Cardiac fibroblast (primary cell): Measurements from ENCODE around the gene CRAMP1.

Source experiments
- DNase-seq, 2 donors: peaks; one replicate each; pipeline versions ENCODE4 v3.0.0 to v3.0.0-alpha.2; 2010; ENCODE audit warnings: low read depth in 2 of 2
- H3K4me3 ChIP-seq, 2 donors: replicated peaks in 1 of 2; 1 replicate in 1 of 2; 2 replicates in 1 of 2; pipeline ENCODE4 v1.5.1; 2011; ENCODE audit warnings: low read depth in 2 of 2, low read length in 2 of 2, mild to moderate bottlenecking in 2 of 2, moderate library complexity in 1 of 2
- TF ChIP-seq, protein P1 (sequence below): IDR thresholded peaks from one replicate; pipeline ENCODE4 v1.5.1; 2011; ENCODE audit warnings: low read depth, mild to moderate bottlenecking, low read length, inconsistent platforms

Gene CRAMP1

GRCh38 chr16:1676661-1677060 lies 64.5 kb downstream of the CRAMP1 start:
- DNase-seq, result no peak
- no peak overlapping the region for H3K4me3 ChIP-seq
- TF ChIP-seq, protein P1, sequence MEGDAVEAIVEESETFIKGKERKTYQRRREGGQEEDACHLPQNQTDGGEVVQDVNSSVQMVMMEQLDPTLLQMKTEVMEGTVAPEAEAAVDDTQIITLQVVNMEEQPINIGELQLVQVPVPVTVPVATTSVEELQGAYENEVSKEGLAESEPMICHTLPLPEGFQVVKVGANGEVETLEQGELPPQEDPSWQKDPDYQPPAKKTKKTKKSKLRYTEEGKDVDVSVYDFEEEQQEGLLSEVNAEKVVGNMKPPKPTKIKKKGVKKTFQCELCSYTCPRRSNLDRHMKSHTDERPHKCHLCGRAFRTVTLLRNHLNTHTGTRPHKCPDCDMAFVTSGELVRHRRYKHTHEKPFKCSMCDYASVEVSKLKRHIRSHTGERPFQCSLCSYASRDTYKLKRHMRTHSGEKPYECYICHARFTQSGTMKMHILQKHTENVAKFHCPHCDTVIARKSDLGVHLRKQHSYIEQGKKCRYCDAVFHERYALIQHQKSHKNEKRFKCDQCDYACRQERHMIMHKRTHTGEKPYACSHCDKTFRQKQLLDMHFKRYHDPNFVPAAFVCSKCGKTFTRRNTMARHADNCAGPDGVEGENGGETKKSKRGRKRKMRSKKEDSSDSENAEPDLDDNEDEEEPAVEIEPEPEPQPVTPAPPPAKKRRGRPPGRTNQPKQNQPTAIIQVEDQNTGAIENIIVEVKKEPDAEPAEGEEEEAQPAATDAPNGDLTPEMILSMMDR, result no peak

DNA sequence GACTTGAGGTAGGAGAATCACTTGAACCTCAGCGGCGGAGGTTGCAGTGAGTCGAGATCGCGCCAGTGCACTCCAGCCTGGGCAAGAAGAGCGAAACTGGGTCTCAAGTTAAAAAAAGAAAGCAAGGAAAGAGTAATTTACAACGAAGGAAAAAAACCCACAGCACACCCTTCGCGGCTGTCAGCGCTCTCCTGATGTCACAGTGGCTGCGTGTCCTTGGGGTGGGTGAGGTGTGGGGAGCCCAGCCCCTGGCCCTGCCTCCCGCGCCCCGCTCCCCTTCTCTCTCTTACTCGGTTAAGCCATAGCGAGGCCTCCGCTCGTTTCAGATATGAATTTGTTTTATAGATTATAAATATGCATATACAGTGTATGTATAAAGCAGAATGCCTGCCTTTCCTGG lies 65.2 kb downstream of the CRAMP1 start:
- H3K4me3 ChIP-seq, result no peak overlapping the region

GRCh38 chr16:1677942-1678499 lies 65.9 kb downstream of the CRAMP1 start, which contains the start of gene JPT2:
Gene JPT2, plus strand, starts transcription at chr16:1678279. Its CDS starts 34 bp downstream, at chr16:1678313.
- DNase-seq, result peak; percentile 97 to 98
- H3K4me3 ChIP-seq, result peak within 1 kb of the TSS; percentile 76 to 84
- TF ChIP-seq, protein P1, result no peak

More for the DNA sequence above, 65.2 kb downstream of the CRAMP1 start:
- DNase-seq, result no peak
- TF ChIP-seq, protein P1, result no peak

DNA sequence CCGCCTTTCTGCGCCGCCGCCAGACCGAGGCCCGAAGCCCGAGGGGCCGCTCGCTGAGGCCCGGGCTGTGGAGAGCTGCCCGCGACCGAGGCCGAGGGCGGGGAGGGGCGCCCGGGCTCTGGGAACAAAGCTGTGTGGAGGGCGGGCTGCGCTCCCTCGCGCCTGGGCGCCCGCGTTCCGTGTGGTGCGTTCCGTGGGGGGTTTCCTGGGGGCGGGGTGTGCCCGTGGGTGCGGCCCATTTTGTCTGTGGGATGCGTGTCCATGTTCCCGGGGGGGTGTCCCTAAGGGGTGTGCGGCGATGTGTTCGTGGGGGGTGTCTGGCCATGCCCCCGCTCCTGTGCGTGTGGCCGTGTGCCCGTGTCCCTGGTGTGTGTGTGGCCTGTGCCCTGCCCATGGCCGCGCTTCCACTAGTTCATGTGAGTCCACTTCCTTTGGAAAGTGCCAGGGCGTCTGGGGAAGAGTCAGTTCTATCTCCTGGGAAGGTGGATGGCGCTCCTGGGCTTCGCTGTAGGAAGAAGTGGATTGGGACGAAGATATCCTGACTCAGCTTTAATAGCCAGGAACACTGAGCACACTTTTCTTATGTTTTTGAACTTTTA lies 66.4 kb downstream of the CRAMP1 start:
- TF ChIP-seq, protein P1, result no peak
- peak; percentile 34 to 44 for DNase-seq
- peak overlapping the region; percentile 76 to 84 for H3K4me3 ChIP-seq

GRCh38 chr16:1680361-1680760 lies 68.2 kb downstream of the CRAMP1 start:
- H3K4me3 ChIP-seq, result no peak overlapping the region
- DNase-seq, result no peak
- TF ChIP-seq, protein P1, result no peak

DNA sequence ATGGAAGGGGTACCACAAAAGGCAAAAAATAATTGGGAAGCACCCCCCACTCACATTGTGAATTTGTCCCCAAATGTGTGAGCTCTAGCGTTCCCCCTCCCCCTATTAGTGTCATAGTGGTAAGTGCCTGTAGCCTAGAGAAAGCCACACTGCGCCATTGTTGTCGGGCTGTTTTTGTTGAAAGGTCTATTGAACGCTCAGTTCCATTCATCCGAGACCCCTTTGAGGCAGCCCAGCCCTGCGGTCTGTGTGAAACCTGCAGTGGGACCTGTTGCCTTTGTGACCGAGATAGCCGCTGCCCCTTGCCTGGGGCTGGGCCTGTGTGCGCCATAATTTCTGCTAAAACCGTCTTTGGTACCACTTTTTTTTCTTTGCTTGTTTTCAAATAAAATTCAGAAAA lies 68.9 kb downstream of the CRAMP1 start:
- TF ChIP-seq, protein P1, result no peak

More for the DNA sequence above, 68.9 kb downstream of the CRAMP1 start:
- no peak overlapping the region for H3K4me3 ChIP-seq
- DNase-seq, result no peak
